Tibial nerve (tissue), 4 donors: ENCODE data around the gene SLC36A4. TPM values are rescaled to one million over a fixed set of nuclear protein-coding genes. Genes with fewer than 3 reads are reported as not detected.
"Not testable (repeated sequence)": the region's sequence is repeated elsewhere in the genome, so short reads cannot be mapped to it uniquely, and the experiment has no call there.

ENCODE experiments used
- DNase-seq, 2 donors: peaks; one replicate each; pipeline ENCODE4 v3.0.0-alpha.2; 2019; ENCODE audit warnings: low spot score in 2 of 2
- H3K27ac ChIP-seq, 4 donors: fragments of 200-600 bp; sonication (generic) in 3 of 4; one replicate each; pipeline ENCODE4 v1.5.1; 2017 to 2019; ENCODE audit warnings: mild to moderate bottlenecking in 1 of 4
- H3K27me3 ChIP-seq, 2 donors: fragments of 200-600 bp; sonication (generic) in 1 of 2; one replicate each; pipeline versions ENCODE4 v1.5.1 to v1.6.0; 2017 to 2019
- H3K36me3 ChIP-seq, 3 donors: fragments of 200-600 bp; sonication (generic); one replicate each; pipeline ENCODE4 v1.5.1; 2018 to 2019
- H3K4me1 ChIP-seq, 4 donors: fragments of 200-600 bp; sonication (generic) in 3 of 4; one replicate each; pipeline ENCODE4 v1.5.1; 2017 to 2019
- H3K4me3 ChIP-seq, 4 donors: fragments of 200-600 bp; sonication (generic) in 3 of 4; one replicate each; pipeline ENCODE4 v1.5.1; 2017 to 2019; ENCODE audit warnings: mild to moderate bottlenecking in 1 of 4, moderate library complexity in 1 of 4
- H3K9me3 ChIP-seq, 4 donors: fragments of 200-600 bp; sonication (generic) in 3 of 4; one replicate each; pipeline ENCODE4 v1.5.1; 2017 to 2019
- CTCF ChIP-seq, 5 experiments: fragments of 200-600 bp in 3 of 5; fragments of 450-650 bp in 2 of 5; sonication (generic) in 3 of 5; IDR thresholded peaks; one replicate each; pipeline ENCODE4 v1.5.1; 2016 to 2019; ENCODE audit warnings: antibody characterized with exemption in 5 of 5, mild to moderate bottlenecking in 3 of 5, moderate library complexity in 2 of 5
- EP300 ChIP-seq, 2 donors: sonication (generic); formaldehyde crosslinking; IDR thresholded peaks; one replicate each; pipeline ENCODE4 v1.6.1; 2017; ENCODE audit warnings: antibody characterized with exemption in 2 of 2, mild to moderate bottlenecking in 1 of 2
- POLR2A ChIP-seq, 2 donors: fragments of 450-650 bp; IDR thresholded peaks; one replicate each; pipeline ENCODE4 v1.6.1; 2017; ENCODE audit warnings: antibody characterized with exemption in 2 of 2, mild to moderate bottlenecking in 2 of 2, moderate library complexity in 2 of 2
- WGBS, 2 donors: methylation state at CpG; one replicate each; pipeline ENCODE4 v1.1.5; 2018; 5-methylcytosine and 5-hydroxymethylcytosine counted together
- total RNA-seq, 4 donors: library from RNA; depleted of rRNA; stranded (reverse); fragments of >200 nt; gene quantifications; one replicate each; pipeline ENCODE4 v1.1.0, GENCODE V29; 2016

The SLC36A4 gene
- total RNA-seq, 4 donors from 2014 or later, result 8.8 to 16.5 (median 12.6) TPM

GRCh38 chr11:93187290-93187689 lies 10.5 kb downstream of the SLC36A4 start:
- no peak for TF ChIP-seq CTCF (IDR thresholded peaks at IDR 0.05)
- TF ChIP-seq EP300 (IDR thresholded peaks at IDR 0.05), result no peak
- TF ChIP-seq POLR2A (IDR thresholded peaks at IDR 0.05), result no peak
- no peak overlapping the region for H3K4me3 ChIP-seq

GRCh38 chr11:93177891-93178290 lies 19.9 kb downstream of the SLC36A4 start:
- not testable (repeated sequence) for H3K4me1 ChIP-seq
- H3K36me3 ChIP-seq, result peaks cover 0 to 54% (median 10%) of the 10 kb centered on the region in 3 donors
- WGBS, 2 donors, result 89 to 93% methylated on average over 13 of the region's 13 CpGs

More at GRCh38 chr11:93187290-93187689, 10.5 kb downstream of the SLC36A4 start:
- Histone ChIP-seq H3K9me3 (peaks cover 0 to 27% (median 5%) of the 10 kb centered on the region in 4 donors), H3K36me3 (peaks cover 0 to 46% (median 0%) of the 10 kb centered on the region in 3 donors), H3K27ac (no peak overlapping the region), H3K4me1 (no peaks in the 10 kb centered on the region), H3K27me3 (no peaks in the 10 kb centered on the region)
- no peak for DNase-seq

GRCh38 chr11:93169950-93170561 lies 27.7 kb downstream of the SLC36A4 start:
- WGBS, 2 donors, result 63 to 69% methylated on average over 2 of the region's 2 CpGs
- Histone ChIP-seq H3K27me3 (no peaks in the 10 kb centered on the region), H3K4me3 (no peak overlapping the region), H3K36me3 (peaks cover 0 to 14% (median 0%) of the 10 kb centered on the region in 3 donors), H3K9me3 (no peaks in the 10 kb centered on the region), H3K27ac (no peak overlapping the region), H3K4me1 (no peaks in the 10 kb centered on the region)
- DNase-seq, result no peak
- TF ChIP-seq POLR2A (IDR thresholded peaks at IDR 0.05) (no peak), EP300 (IDR thresholded peaks at IDR 0.05) (no peak), CTCF (IDR thresholded peaks at IDR 0.05) (peak in 2 of 5 experiments; percentile 11 to 14)

More at GRCh38 chr11:93177891-93178290, 19.9 kb downstream of the SLC36A4 start:
- H3K27ac ChIP-seq, H3K9me3 ChIP-seq, H3K4me3 ChIP-seq, DNase-seq, H3K27me3 ChIP-seq: not testable (repeated sequence)

- DNase-seq, result no peak
- Histone ChIP-seq H3K4me1 (no peaks in the 10 kb centered on the region), H3K27ac (no peak overlapping the region), H3K4me3 (no peak overlapping the region), H3K27me3 (no peaks in the 10 kb centered on the region), H3K36me3 (peaks cover 0 to 23% (median 0%) of the 10 kb centered on the region in 3 donors), H3K9me3 (no peaks in the 10 kb centered on the region)
- WGBS, 2 donors, result 90 to 99% methylated on average over 2 of the region's 2 CpGs
- TF ChIP-seq CTCF (IDR thresholded peaks at IDR 0.05) (no peak), EP300 (IDR thresholded peaks at IDR 0.05) (no peak), POLR2A (IDR thresholded peaks at IDR 0.05) (no peak)
Observed at GRCh38 chr11:93169143-93169542, 28.6 kb downstream of the SLC36A4 start.

GRCh38 chr11:93166862-93167261 lies 30.9 kb downstream of the SLC36A4 start:
- TF ChIP-seq POLR2A (IDR thresholded peaks at IDR 0.05), result no peak
- no peak for TF ChIP-seq CTCF (IDR thresholded peaks at IDR 0.05)
- Histone ChIP-seq H3K4me3 (no peak overlapping the region), H3K4me1 (no peaks in the 10 kb centered on the region), H3K27ac (no peak overlapping the region), H3K9me3 (no peaks in the 10 kb centered on the region), H3K36me3 (peaks cover 0 to 46% (median 0%) of the 10 kb centered on the region in 3 donors), H3K27me3 (no peaks in the 10 kb centered on the region)
- no peak for DNase-seq
- WGBS, 2 donors, result 22 to 38% methylated on average over 2 of the region's 2 CpGs
